Urinary bladder (tissue), 4 donors: Measurements from ENCODE around the gene ERBB4. TPM values are rescaled to one million over a fixed set of nuclear protein-coding genes. Genes with fewer than 3 reads are reported as not detected.
"Not testable (repeated sequence)": the region's sequence is repeated elsewhere in the genome, so short reads cannot be mapped to it uniquely, and the experiment has no call there.

Experiments
- DNase-seq: peaks from one replicate; pipeline ENCODE4 v3.0.0-alpha.2; 2015; ENCODE audit errors: extremely low spot score
- H3K27ac ChIP-seq: one replicate; pipeline ENCODE4 v1.5.1; 2013; ENCODE audit warnings: low read depth, mild to moderate bottlenecking, moderate library complexity
- H3K36me3 ChIP-seq: one replicate; pipeline ENCODE4 v1.6.1; 2013; ENCODE audit warnings: mild to moderate bottlenecking, moderate library complexity; ENCODE audit not compliant: insufficient read depth
- H3K4me1 ChIP-seq: one replicate; pipeline ENCODE4 v1.6.1; 2013; ENCODE audit warnings: mild to moderate bottlenecking, moderate library complexity; ENCODE audit not compliant: insufficient read depth
- H3K4me3 ChIP-seq: one replicate; pipeline ENCODE4 v1.5.1; 2013; ENCODE audit warnings: low read depth, low read length
- WGBS: extraction: QIAGEN DNeasy Blood & Tissue Kit; methylation state at CpG from one replicate; pipeline ENCODE4 v1.1.7; 2013; 5-methylcytosine and 5-hydroxymethylcytosine counted together
- polyA plus RNA-seq: library from polyadenylated mRNA; stranded (reverse); fragments of 200-250 nt; gene quantifications from one replicate; pipeline ENCODE4 v1.2.3, GENCODE V29; 2013
- total RNA-seq: library from RNA; depleted of rRNA; stranded (reverse); fragments of >200 nt; gene quantifications from one replicate; pipeline ENCODE4 v1.2.3, GENCODE V29; 2014
- donor health status: healthy with polysubstance abuse.
- donor health status: healthy.

ERBB4 gene
- total and polyA plus RNA-seq, 2 donors: 0.13 to 3.2 TPM

GRCh38 chr2:211611061-211611518 lies 927.5 kb downstream of the ERBB4 start:
- Histone ChIP-seq H3K4me1 (no peaks in the 10 kb centered on the region), H3K27ac (no peak overlapping the region), H3K4me3 (no peak overlapping the region), H3K36me3 (no peaks in the 10 kb centered on the region)
- DNase-seq: no peak
- 87% methylated on average over 6 of the region's 6 CpGs for WGBS

- no peak overlapping the region for H3K4me3 ChIP-seq
- no peaks in the 10 kb centered on the region for H3K4me1 ChIP-seq
- H3K27ac ChIP-seq: no peak overlapping the region
- DNase-seq: no peak
- no peaks in the 10 kb centered on the region for H3K36me3 ChIP-seq
Measured at GRCh38 chr2:211609127-211609526, 929.5 kb downstream of the ERBB4 start.

DNA sequence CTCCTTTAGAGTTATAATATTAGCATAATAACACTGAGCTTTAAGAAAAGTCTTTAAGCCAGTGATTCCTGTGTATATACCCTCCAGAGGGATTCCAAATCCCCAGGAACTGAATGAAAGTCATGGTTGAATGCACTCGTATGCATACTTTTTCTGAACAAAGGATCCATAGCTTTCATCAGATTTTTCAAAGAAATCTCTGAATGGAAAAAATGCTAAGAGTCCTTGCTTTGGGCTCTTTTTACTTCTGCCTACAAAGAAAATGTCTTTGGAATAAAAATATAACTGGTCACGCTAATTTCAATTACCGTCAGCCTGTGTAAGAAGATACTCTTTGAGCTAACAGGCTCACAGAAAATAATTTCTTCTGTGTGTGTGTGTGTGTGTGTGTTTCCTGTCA lies 939.5 kb downstream of the ERBB4 start:
- H3K36me3 ChIP-seq: no peaks in the 10 kb centered on the region
- no peaks in the 10 kb centered on the region for H3K4me1 ChIP-seq
- H3K4me3 ChIP-seq: no peak overlapping the region
- no peak for DNase-seq
- WGBS: 30% methylated on average over 3 of the region's 3 CpGs
- H3K27ac ChIP-seq: no peak overlapping the region

DNA sequence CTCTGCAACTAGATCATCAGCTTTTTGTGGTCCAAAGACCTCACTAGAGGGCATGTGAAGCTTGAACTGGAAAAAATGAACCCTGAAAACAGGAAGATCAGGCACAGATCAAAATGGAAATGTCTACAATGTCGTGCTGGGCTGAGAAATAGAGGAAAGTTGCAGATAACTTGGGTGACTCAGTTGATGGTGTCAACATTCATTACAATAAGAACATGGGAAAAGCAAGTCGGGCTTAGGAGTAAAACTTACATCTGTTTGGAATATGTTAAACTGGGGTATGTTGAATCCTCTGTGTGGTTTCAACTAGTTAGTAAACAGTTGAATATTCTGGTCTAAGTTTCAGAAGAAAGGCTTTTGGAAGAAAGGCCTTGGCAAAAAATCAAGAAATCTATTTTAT lies 940.4 kb downstream of the ERBB4 start:
- WGBS: 57% methylated on average over 2 of the region's 2 CpGs
- H3K4me1 ChIP-seq: no peaks in the 10 kb centered on the region
- no peak overlapping the region for H3K4me3 ChIP-seq
- no peak overlapping the region for H3K27ac ChIP-seq
- no peaks in the 10 kb centered on the region for H3K36me3 ChIP-seq
- DNase-seq: no peak

DNA sequence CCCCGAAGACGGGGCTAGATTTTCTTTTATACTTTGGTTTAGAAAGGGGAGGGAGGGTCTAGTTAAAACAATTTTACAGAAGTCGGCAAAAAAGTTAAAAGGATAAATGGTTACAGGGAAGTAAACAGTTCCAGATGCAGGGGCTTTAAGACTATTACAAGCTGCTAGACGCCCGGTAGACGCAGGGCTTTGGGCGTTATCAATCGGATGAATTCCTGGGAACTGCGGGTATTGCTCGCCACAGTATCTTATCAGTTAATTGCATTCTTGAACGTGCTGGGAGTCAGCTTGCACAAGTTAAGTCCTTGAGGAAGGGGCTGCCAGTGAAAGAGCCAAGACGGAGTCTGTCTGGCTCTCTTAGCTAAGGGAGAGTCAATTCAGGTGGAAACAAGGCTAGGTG lies 946.6 kb downstream of the ERBB4 start:
- WGBS: 17% methylated on average over 12 of the region's 12 CpGs
- DNase-seq, H3K4me3 ChIP-seq, H3K36me3 ChIP-seq, H3K4me1 ChIP-seq, H3K27ac ChIP-seq: not testable (repeated sequence)

DNA sequence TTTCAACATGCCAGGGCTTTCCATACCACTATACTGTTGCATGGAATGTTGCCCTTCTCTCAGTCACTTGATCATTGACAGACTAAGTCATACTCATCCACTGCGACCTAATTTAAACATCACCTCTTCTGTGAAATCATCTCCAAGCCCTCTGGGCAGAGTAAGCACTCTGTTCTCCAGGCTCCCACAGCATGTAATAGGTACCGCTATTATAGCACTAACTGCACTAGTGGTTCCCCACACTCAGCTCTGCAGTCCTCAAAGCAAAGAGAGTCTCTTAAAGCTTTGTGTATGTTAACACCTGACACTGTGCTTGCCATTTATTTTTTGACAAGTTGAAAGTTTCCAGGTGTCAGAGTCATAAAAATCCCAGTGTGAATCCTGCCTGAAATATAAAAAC lies 947.2 kb downstream of the ERBB4 start:
- Histone ChIP-seq H3K4me1 (no peaks in the 10 kb centered on the region), H3K27ac (no peak overlapping the region), H3K4me3 (no peak overlapping the region), H3K36me3 (no peaks in the 10 kb centered on the region)
- DNase-seq: no peak
- 40% methylated on average over 2 of the region's 2 CpGs for WGBS

DNA sequence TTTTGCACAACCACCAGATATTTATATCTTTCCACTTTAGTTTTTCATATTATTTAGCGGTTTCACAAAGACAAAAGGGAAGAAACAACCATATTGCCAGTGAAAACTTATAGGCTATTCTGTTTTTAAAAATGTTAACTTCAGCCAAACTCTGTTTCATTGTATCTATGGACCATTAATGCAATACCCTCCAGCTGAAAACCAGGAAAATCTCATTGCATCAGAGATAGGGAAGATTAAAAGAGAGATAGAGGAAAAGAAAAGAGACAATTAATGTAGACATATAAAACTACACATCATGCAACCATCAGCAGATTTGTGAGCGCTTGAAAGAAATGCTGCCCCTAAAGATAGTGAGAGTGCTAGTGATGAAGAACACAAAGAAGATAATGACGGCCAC lies 970.2 kb downstream of the ERBB4 start:
- H3K4me3 ChIP-seq: no peak overlapping the region
- no peak for DNase-seq
- 54% methylated on average over 3 of the region's 3 CpGs for WGBS
- no peaks in the 10 kb centered on the region for H3K4me1 ChIP-seq
- no peaks in the 10 kb centered on the region for H3K36me3 ChIP-seq
- no peak overlapping the region for H3K27ac ChIP-seq

GRCh38 chr2:211564441-211564840 lies 974.2 kb downstream of the ERBB4 start:
- Histone ChIP-seq H3K4me3 (no peak overlapping the region), H3K4me1 (no peaks in the 10 kb centered on the region), H3K27ac (no peak overlapping the region), H3K36me3 (no peaks in the 10 kb centered on the region)
- WGBS: 71% methylated on average over 3 of the region's 3 CpGs
- no peak for DNase-seq

DNA sequence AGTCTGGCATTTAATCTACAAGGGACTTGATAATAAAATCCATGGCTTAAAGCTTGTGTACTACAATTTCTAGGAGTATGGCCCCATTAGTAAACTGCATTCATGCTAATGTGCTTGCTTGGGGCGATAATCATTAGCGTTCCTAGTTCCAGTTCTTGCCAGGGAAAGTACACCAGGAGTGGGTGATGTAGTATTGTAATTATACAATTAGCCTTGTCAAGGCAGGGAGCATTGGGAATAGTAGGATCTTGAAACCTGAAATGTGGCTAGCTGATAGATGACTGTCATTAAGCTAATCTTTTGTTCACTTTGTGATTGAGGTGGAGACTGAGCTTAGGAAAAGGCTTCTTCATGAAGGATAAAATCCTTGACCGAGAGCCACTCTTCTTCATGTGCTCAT lies 993.0 kb downstream of the ERBB4 start:
- 93% methylated on average over 3 of the region's 3 CpGs for WGBS
- no peak overlapping the region for H3K27ac ChIP-seq
- no peaks in the 10 kb centered on the region for H3K4me1 ChIP-seq

DNA sequence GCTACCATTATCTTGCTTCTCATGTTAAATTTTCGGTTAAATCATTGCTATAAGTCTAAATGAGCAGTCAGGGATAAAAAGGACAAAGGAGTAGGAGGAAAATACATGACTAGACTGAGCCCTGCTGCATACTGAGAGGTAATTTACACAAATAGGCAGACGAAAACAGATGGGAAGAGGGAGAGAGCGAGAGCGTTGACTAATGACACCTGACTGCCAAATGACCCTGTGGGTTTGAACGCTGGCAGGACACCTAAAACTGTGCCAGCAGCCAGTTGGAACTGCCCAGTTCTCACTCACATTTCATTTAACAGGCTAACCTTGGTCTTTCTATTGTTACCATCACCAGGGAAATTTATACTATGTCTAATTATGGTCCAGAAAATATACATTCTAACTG lies 1004.0 kb downstream of the ERBB4 start:
- Histone ChIP-seq H3K36me3 (no peaks in the 10 kb centered on the region), H3K4me3 (no peak overlapping the region), H3K27ac (no peak overlapping the region), H3K4me1 (no peaks in the 10 kb centered on the region)
- no peak for DNase-seq
- 38% methylated on average over 5 of the region's 5 CpGs for WGBS

More for the DNA sequence above, 993.0 kb downstream of the ERBB4 start:
- no peak overlapping the region for H3K4me3 ChIP-seq
- DNase-seq: no peak
- H3K36me3 ChIP-seq: no peaks in the 10 kb centered on the region

GRCh38 chr2:211524248-211524647 lies 1014.4 kb downstream of the ERBB4 start:
- H3K4me3 ChIP-seq, H3K27ac ChIP-seq, H3K36me3 ChIP-seq, DNase-seq, H3K4me1 ChIP-seq: not testable (repeated sequence)
- 93% methylated on average over 18 of the region's 18 CpGs for WGBS

DNA sequence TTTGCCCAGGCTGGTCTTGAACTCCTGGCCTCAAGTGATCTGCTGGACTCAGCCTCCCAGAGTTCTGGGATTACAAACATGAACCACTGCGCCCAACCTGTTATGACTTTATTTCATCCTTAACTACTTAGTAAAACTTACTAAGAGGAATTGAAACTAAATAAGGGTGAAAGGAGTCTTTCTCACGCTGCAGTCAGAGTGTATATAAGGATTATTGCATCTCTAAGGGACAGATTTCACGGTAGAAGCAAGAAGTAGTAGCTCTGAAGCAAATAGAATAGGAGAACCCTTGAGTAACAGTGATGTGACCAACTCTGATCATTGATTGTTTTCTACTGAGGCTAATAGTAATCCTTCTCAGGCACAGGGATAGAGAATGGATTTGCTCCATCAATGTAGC lies 1022.1 kb downstream of the ERBB4 start:
- 83% methylated on average over 3 of the region's 3 CpGs for WGBS
- H3K36me3 ChIP-seq: no peaks in the 10 kb centered on the region
- no peak for DNase-seq
- no peaks in the 10 kb centered on the region for H3K4me1 ChIP-seq
- H3K27ac ChIP-seq: no peak overlapping the region
- H3K4me3 ChIP-seq: no peak overlapping the region

GRCh38 chr2:211514049-211514448 lies 1024.6 kb downstream of the ERBB4 start:
- H3K27ac ChIP-seq: no peak overlapping the region
- H3K36me3 ChIP-seq: no peaks in the 10 kb centered on the region

DNA sequence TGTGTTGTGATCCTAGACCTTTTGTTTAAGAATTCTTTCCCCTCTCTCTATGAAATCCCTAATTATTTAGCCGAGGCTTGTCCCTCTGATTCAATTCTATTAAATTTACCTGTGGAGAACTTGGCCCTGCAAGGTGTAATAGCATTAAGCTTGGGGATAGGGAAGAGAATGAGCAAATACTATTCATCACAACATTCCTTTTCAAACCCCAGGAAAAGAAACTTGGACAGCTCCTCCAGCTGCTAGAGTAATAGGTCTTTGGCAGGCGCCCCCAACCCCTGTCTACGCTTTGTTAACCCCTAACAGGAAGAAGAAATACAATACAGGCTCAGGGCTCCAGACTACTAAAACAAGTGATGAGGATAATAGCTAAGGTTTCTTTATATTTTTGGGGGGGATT lies 1025.2 kb downstream of the ERBB4 start:
- no peak for DNase-seq
- H3K36me3 ChIP-seq: no peaks in the 10 kb centered on the region
- H3K27ac ChIP-seq: no peak overlapping the region
- no peak overlapping the region for H3K4me3 ChIP-seq
- WGBS: 37% methylated on average over 3 of the region's 3 CpGs
- no peaks in the 10 kb centered on the region for H3K4me1 ChIP-seq

More at GRCh38 chr2:211514049-211514448, 1024.6 kb downstream of the ERBB4 start:
- 95% methylated on average over 3 of the region's 3 CpGs for WGBS
- no peaks in the 10 kb centered on the region for H3K4me1 ChIP-seq
- H3K4me3 ChIP-seq: no peak overlapping the region
- DNase-seq: no peak

DNA sequence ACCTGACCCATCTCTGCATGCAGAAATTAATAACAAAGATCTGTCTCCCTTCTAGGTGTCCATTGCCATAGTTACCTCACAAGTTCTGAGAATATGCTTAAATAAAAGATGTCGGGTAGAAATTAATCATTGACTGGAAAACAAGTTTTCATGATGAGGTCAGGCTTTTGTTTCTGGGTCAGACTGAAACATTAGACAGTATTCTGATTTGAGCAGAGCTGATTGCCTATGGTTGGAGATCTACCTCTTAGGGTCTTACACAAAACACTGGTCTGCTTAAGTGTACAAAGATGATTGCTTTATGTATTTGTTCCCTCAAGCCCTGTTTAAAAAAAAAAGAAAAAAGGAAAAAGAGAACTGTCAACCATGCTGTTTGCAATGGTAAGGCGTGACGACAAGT lies 1025.8 kb downstream of the ERBB4 start:
- H3K4me1 ChIP-seq: no peaks in the 10 kb centered on the region
- no peaks in the 10 kb centered on the region for H3K36me3 ChIP-seq
- no peak overlapping the region for H3K27ac ChIP-seq
- WGBS: 78% methylated on average over 3 of the region's 3 CpGs
- H3K4me3 ChIP-seq: no peak overlapping the region
- DNase-seq: no peak
